Measurements from ENCODE around the gene SLC50A1.

The SLC50A1 gene

DNA sequence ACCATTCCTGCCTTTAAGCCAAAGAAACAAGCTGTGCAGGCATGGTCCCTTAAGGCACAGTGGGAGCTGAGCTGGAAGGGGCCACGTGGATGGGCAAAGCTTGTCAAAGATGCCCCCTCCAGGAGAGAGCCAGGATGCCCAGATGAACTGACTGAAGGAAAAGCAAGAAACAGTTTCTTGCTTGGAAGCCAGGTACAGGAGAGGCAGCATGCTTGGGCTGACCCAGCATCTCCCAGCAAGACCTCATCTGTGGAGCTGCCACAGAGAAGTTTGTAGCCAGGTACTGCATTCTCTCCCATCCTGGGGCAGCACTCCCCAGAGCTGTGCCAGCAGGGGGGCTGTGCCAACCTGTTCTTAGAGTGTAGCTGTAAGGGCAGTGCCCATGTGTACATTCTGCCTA is 1.3 kb upstream of the SLC50A1 start:
- Histone ChIP-seq H3K4me1 (ENCODE audit: control insufficient read depth, insufficient read depth, low read length) (peaks cover 8% of the 10 kb centered on the region), H3K27ac (ENCODE audit: extremely low read depth, low read depth, low read length) (no peak overlapping the region), H3K4me3 (ENCODE audit: low read depth, low read length) (no peak overlapping the region), H3K9me3 (ENCODE audit: control insufficient read depth, insufficient read depth, low read depth, low read length) (no peaks in the 10 kb centered on the region), H3K36me3 (ENCODE audit: control insufficient read depth in 2 of 2, insufficient read depth in 1 of 2, low read length in 2 of 2) (peaks cover 3 to 55% of the 10 kb centered on the region in 2 experiments; a peak in 2 of 3 replicates)
- ChIA-PET POLR2A (interaction anchor here (0.6 to 2.2 kb wide), 6 partner anchors 8 to 69 kb away, joined by 4 to 13 read pairs (median 4); partner anchors contain the start of genes KRTCAP2 and TRIM46), CTCF (interaction anchor here (1.0 to 8.1 kb wide), 7 partner anchors 10 to 49 kb away, joined by 3 to 54 read pairs (median 5); partner anchors contain the start of gene KRTCAP2)
- TF ChIP-seq ZNF580 (tag by site-specific recombination; IDR thresholded peaks at IDR 0.05) (no peak), ZNF37A (tag by site-specific recombination; IDR thresholded peaks at IDR 0.05) (no peak), KLF9 (tag by site-specific recombination; IDR thresholded peaks at IDR 0.05; ENCODE audit: low read depth) (no peak)
- TF ChIP-seq, protein P1, sequence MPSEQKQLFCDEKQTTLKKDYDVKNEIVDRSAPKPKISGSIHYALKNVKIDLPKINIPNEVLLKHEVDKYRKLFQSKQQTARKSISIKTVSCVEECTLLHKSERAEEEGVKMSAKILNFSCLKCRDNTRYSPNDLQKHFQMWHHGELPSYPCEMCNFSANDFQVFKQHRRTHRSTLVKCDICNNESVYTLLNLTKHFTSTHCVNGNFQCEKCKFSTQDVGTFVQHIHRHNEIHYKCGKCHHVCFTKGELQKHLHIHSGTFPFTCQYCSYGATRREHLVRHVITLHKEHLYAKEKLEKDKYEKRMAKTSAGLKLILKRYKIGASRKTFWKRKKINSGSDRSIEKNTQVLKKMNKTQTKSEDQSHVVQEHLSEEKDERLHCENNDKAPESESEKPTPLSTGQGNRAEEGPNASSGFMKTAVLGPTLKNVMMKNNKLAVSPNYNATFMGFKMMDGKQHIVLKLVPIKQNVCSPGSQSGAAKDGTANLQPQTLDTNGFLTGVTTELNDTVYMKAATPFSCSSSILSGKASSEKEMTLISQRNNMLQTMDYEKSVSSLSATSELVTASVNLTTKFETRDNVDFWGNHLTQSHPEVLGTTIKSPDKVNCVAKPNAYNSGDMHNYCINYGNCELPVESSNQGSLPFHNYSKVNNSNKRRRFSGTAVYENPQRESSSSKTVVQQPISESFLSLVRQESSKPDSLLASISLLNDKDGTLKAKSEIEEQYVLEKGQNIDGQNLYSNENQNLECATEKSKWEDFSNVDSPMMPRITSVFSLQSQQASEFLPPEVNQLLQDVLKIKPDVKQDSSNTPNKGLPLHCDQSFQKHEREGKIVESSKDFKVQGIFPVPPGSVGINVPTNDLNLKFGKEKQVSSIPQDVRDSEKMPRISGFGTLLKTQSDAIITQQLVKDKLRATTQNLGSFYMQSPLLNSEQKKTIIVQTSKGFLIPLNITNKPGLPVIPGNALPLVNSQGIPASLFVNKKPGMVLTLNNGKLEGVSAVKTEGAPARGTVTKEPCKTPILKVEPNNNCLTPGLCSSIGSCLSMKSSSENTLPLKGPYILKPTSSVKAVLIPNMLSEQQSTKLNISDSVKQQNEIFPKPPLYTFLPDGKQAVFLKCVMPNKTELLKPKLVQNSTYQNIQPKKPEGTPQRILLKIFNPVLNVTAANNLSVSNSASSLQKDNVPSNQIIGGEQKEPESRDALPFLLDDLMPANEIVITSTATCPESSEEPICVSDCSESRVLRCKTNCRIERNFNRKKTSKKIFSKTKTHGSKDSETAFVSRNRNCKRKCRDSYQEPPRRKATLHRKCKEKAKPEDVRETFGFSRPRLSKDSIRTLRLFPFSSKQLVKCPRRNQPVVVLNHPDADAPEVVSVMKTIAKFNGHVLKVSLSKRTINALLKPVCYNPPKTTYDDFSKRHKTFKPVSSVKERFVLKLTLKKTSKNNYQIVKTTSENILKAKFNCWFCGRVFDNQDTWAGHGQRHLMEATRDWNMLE (tag by site-specific recombination; conservative IDR thresholded peaks at IDR 0.05; ENCODE audit: low read depth): no peak
- TF ChIP-seq, protein P2, sequence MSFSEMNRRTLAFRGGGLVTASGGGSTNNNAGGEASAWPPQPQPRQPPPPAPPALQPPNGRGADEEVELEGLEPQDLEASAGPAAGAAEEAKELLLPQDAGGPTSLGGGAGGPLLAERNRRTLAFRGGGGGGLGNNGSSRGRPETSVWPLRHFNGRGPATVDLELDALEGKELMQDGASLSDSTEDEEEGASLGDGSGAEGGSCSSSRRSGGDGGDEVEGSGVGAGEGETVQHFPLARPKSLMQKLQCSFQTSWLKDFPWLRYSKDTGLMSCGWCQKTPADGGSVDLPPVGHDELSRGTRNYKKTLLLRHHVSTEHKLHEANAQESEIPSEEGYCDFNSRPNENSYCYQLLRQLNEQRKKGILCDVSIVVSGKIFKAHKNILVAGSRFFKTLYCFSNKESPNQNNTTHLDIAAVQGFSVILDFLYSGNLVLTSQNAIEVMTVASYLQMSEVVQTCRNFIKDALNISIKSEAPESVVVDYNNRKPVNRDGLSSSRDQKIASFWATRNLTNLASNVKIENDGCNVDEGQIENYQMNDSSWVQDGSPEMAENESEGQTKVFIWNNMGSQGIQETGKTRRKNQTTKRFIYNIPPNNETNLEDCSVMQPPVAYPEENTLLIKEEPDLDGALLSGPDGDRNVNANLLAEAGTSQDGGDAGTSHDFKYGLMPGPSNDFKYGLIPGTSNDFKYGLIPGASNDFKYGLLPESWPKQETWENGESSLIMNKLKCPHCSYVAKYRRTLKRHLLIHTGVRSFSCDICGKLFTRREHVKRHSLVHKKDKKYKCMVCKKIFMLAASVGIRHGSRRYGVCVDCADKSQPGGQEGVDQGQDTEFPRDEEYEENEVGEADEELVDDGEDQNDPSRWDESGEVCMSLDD (tag by site-specific recombination; IDR thresholded peaks at IDR 0.05): no peak

DNA sequence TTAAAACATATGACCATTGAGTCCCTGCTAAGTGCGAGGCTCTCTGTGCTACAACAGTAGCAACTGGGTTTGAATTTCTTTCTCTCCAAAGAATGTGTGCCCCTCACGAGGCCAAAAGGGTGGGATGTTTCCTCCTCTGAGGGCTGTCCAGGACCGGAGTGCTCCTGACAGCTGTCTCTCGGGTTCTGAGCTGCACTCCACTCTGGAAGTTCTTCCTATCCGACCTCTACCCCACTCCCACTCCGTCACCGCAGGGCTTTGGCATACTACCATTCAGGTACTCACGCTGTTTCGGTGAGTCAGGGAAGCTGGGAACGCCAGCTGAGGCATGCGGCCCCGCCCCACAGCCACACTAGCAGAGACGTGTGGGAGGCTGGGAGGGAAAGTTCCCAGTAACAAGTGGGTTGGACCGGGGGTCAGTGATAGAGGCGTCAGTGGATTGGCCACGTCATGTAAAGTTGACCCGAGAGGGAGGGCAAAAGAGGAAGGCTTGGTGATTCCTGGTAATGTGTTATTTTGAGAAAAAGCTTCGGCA is 705 bp upstream of the SLC50A1 start:
- Histone ChIP-seq H3K36me3 (ENCODE audit: control insufficient read depth in 2 of 2, insufficient read depth in 1 of 2, low read length in 2 of 2) (peaks cover 3 to 55% of the 10 kb centered on the region in 2 experiments; a peak in 2 of 3 replicates), H3K9me3 (ENCODE audit: control insufficient read depth, insufficient read depth, low read depth, low read length) (no peaks in the 10 kb centered on the region), H3K4me1 (ENCODE audit: control insufficient read depth, insufficient read depth, low read length) (peaks cover 2% of the 10 kb centered on the region; the same call in 1 of the 2 replicates), H3K27ac (ENCODE audit: extremely low read depth, low read depth, low read length) (peak overlapping the region; percentile 88), H3K4me3 (ENCODE audit: low read depth, low read length) (peak overlapping the region; percentile 58)
- ChIA-PET CTCF (interaction anchor here (0.9 to 8.1 kb wide), 9 partner anchors 11 to 73 kb away, joined by 3 to 54 read pairs (median 4); partner anchors contain the start of gene KRTCAP2), POLR2A (interaction anchor here (0.6 to 2.2 kb wide), 6 partner anchors 8 to 70 kb away, joined by 4 to 13 read pairs (median 4); partner anchors contain the start of genes KRTCAP2 and TRIM46)
- TF ChIP-seq ZBTB7A (tag by site-specific recombination; IDR thresholded peaks at IDR 0.05; ENCODE audit: low read depth) (no peak), ZNF629 (tag by site-specific recombination; IDR thresholded peaks at IDR 0.05) (peak; percentile 78), ZFP3 (tag by site-specific recombination; IDR thresholded peaks at IDR 0.05; ENCODE audit: low read depth) (no peak), ZNF16 (tag by site-specific recombination; IDR thresholded peaks at IDR 0.05; ENCODE audit: low read depth) (no peak), PATZ1 (tag by site-specific recombination; IDR thresholded peaks at IDR 0.05) (peak; percentile 65; the same call in 1 of the 2 replicates), ZNF23 (tag by site-specific recombination; IDR thresholded peaks at IDR 0.05; ENCODE audit: borderline replicate concordance) (no peak), ZNF521 (tag by site-specific recombination; IDR thresholded peaks at IDR 0.05) (no peak), PRDM2 (tag by site-specific recombination; IDR thresholded peaks at IDR 0.05; ENCODE audit: borderline replicate concordance) (no peak), ZNF391 (tag by site-specific recombination; IDR thresholded peaks at IDR 0.05; ENCODE audit: borderline replicate concordance, low read depth) (no peak), ZNF221 (tag by site-specific recombination; IDR thresholded peaks at IDR 0.05; ENCODE audit: borderline replicate concordance) (no peak), GLIS1 (tag by site-specific recombination; IDR thresholded peaks at IDR 0.05) (peak; percentile 14; the same call in 1 of the 2 replicates)

All from HEK293 (cell line).